DND-41 (cell line): ENCODE measurements around the gene KCTD6.

ENCODE experiments used
- EZH2 ChIP-seq: IDR thresholded peaks from 3 replicates; pipeline ENCODE4 v1.6.1; 2012; ENCODE audit warnings: borderline replicate concordance, low read depth, mild to moderate bottlenecking, moderate library complexity, low read length, inconsistent platforms; ENCODE audit not compliant: severe bottlenecking
- TF ChIP-seq, protein P1 (sequence below): IDR thresholded peaks from 2 replicates; pipeline ENCODE4 v1.5.1; 2012; ENCODE audit warnings: borderline replicate concordance, low read length, moderate library complexity, mild to moderate bottlenecking; ENCODE audit not compliant: poor library complexity, severe bottlenecking; ENCODE audit errors: extremely low read depth

DNA sequence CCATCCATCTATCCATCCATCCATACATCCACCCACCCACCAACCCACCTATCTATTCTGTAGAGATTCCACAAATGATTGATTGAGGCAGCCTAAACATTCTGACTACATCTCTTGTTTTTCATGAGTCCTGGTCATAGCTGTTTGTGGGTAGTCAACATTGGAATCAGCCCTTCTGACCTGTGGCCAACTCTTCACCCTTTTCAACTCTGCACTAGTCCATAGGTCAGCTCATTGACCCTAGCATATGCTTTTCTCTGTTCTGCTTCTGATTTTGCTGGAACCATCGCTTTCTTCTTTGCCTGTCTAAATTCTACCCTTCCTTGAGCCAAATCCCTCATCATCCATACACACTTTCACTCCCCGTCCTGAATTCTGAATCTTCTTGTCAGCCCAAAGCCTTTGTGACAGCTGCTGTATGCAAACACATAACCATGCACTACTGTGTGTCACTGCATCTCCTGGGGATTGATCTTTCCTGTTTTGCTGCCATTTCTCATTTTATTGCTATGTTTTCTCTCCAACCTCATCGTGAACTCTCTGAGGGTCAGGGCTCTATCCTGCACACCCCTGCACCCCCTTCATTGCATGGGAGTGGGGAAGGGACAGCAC, 16.8 kb upstream of the KCTD6 start:
- TF ChIP-seq, protein P1, sequence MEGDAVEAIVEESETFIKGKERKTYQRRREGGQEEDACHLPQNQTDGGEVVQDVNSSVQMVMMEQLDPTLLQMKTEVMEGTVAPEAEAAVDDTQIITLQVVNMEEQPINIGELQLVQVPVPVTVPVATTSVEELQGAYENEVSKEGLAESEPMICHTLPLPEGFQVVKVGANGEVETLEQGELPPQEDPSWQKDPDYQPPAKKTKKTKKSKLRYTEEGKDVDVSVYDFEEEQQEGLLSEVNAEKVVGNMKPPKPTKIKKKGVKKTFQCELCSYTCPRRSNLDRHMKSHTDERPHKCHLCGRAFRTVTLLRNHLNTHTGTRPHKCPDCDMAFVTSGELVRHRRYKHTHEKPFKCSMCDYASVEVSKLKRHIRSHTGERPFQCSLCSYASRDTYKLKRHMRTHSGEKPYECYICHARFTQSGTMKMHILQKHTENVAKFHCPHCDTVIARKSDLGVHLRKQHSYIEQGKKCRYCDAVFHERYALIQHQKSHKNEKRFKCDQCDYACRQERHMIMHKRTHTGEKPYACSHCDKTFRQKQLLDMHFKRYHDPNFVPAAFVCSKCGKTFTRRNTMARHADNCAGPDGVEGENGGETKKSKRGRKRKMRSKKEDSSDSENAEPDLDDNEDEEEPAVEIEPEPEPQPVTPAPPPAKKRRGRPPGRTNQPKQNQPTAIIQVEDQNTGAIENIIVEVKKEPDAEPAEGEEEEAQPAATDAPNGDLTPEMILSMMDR = no peak
- no peak for TF ChIP-seq EZH2
